ENCODE measurements around the gene ZNF69. TPM values are rescaled to one million over a fixed set of nuclear protein-coding genes. Genes with fewer than 3 reads are reported as not detected.

Gene ZNF69
- total and polyA plus RNA-seq, 2 donors (not counting 3 experiments of a cell fraction or from before 2014, with no cell fraction given), result 1.9 to 5.6 TPM

GRCh38 chr19:11890634-11891033, 3.1 kb downstream of the ZNF69 start:
- H3K9me1 ChIP-seq (replicated peaks; ENCODE audit: control insufficient read depth, extremely low read depth, insufficient read depth, low read length), result no peaks in the 10 kb centered on the region
- dilution Hi-C loops (cut with MboI; ENCODE audit: extremely low pct_ligation_motif_present, low sequenced_read_pairs) (no loop called here), intact Hi-C loops (cut with micrococcal nuclease) (no loop called here)
- no peak overlapping the region for H3K4me2 ChIP-seq (ENCODE audit: insufficient read depth, low read length)
- no peaks in the 10 kb centered on the region for H4K20me1 ChIP-seq (replicated peaks; ENCODE audit: control insufficient read depth, extremely low read depth, insufficient read depth, low read length)
- no TSS peak for BruUV-seq (replicated peaks)
- no peaks in the 10 kb centered on the region for H3K27me3 ChIP-seq (ENCODE audit: control insufficient read depth in 2 of 2, insufficient read depth in 2 of 2, low read length in 2 of 2)
- TF ChIP-seq POLR2AphosphoS5 (IDR thresholded peaks at IDR 0.05; ENCODE audit: insufficient read depth, low read depth, low read length) (no peak), EZH2 (IDR thresholded peaks at IDR 0.05; ENCODE audit: borderline replicate concordance, low read depth, low read length, severe bottlenecking) (no peak), CTCF (IDR thresholded peaks at IDR 0.05; ENCODE audit: extremely low read depth in 1 of 2, insufficient read depth in 1 of 2, low read depth in 1 of 2, low read length in 2 of 2) (no peak), MYC (IDR thresholded peaks at IDR 0.05; ENCODE audit: low read depth, low read length) (no peak), POLR2A (IDR thresholded peaks at IDR 0.05; ENCODE audit: low read depth, low read length) (no peak), JUN (IDR thresholded peaks at IDR 0.05; ENCODE audit: borderline replicate concordance, insufficient read depth, insufficient read length, low read depth) (no peak), MAX (IDR thresholded peaks at IDR 0.05; ENCODE audit: insufficient read depth, insufficient read length) (no peak), FOS (IDR thresholded peaks at IDR 0.05; ENCODE audit: borderline replicate concordance, insufficient read depth, low read length) (no peak), GATA2 (IDR thresholded peaks at IDR 0.05; ENCODE audit: insufficient read depth, insufficient read length, low read depth, low read length) (no peak)
- CTCF ChIA-PET, result no interaction called here
- H3K79me2 ChIP-seq (ENCODE audit: control insufficient read depth, insufficient read depth, low read length), result no peaks in the 10 kb centered on the region
- H3K4me3 ChIP-seq (replicated peaks in 1 of 3; ENCODE audit: insufficient read depth in 1 of 3, low read depth in 1 of 3, low read length in 3 of 3), result no peak overlapping the region
- DNase-seq (ENCODE audit: low read depth, low spot score) (no peak), FAIRE-seq (no peak)
- H3K4me1 ChIP-seq (ENCODE audit: control insufficient read depth, extremely low read depth, insufficient read depth, low read length), result no peaks in the 10 kb centered on the region
- no peak overlapping the region for H3K27ac ChIP-seq (ENCODE audit: insufficient read depth, low read depth, low read length)
- no peak overlapping the region for H2AFZ ChIP-seq (ENCODE audit: low read depth, low read length)
- no peak overlapping the region for H3K9ac ChIP-seq (replicated peaks; ENCODE audit: extremely low read depth, insufficient read depth, low read length)
- H3K9me3 ChIP-seq (replicated peaks; ENCODE audit: control insufficient read depth, insufficient read depth, low read length), result no peaks in the 10 kb centered on the region
- POLR2A ChIA-PET, result no interaction called here
- H3K36me3 ChIP-seq (ENCODE audit: control insufficient read depth in 2 of 2, extremely low read depth in 1 of 2, insufficient read depth in 2 of 2, low read length in 2 of 2), result no peaks in the 10 kb centered on the region
